Subcutaneous adipose tissue (tissue), 4 donors: Measurements from ENCODE around the gene CACNA1F. TPM values are rescaled to one million over a fixed set of nuclear protein-coding genes. Genes with fewer than 3 reads are reported as not detected.

Source experiments
- total RNA-seq, 4 donors: library from RNA; depleted of rRNA; stranded (reverse); fragments of >200 nt; gene quantifications; one replicate each; pipeline ENCODE4 v1.1.0, GENCODE V29; 2016
- TF ChIP-seq, protein P1 (sequence below): fragments of 450-650 bp; IDR thresholded peaks from one replicate; pipeline ENCODE4 v1.5.1; 2016; ENCODE audit warnings: low read depth, mild to moderate bottlenecking, control low read depth, antibody characterized with exemption, moderate library complexity

The CACNA1F gene
- total RNA-seq, 4 donors from 2014 or later, result under 0.01 to 0.66 (median 0.25) TPM

GRCh38 chrX:49157194-49157593, 75.9 kb downstream of the CACNA1F start:
- TF ChIP-seq, protein P1, sequence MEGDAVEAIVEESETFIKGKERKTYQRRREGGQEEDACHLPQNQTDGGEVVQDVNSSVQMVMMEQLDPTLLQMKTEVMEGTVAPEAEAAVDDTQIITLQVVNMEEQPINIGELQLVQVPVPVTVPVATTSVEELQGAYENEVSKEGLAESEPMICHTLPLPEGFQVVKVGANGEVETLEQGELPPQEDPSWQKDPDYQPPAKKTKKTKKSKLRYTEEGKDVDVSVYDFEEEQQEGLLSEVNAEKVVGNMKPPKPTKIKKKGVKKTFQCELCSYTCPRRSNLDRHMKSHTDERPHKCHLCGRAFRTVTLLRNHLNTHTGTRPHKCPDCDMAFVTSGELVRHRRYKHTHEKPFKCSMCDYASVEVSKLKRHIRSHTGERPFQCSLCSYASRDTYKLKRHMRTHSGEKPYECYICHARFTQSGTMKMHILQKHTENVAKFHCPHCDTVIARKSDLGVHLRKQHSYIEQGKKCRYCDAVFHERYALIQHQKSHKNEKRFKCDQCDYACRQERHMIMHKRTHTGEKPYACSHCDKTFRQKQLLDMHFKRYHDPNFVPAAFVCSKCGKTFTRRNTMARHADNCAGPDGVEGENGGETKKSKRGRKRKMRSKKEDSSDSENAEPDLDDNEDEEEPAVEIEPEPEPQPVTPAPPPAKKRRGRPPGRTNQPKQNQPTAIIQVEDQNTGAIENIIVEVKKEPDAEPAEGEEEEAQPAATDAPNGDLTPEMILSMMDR, result no peak

GRCh38 chrX:49155900-49156837, 77.0 kb downstream of the CACNA1F start:
- TF ChIP-seq, protein P1, result no peak

GRCh38 chrX:49155243-49155899, 77.8 kb downstream of the CACNA1F start:
- TF ChIP-seq, protein P1, result no peak

Other genes starting within 250 kb of the CACNA1F start
- 10 to 100 TPM; 20.7 to 46.3 (median 33.4) TPM for gene GRIPAP1, start 231.1 kb downstream of the CACNA1F start, total RNA-seq
- 100 to 1,000 TPM in 1 of 4 donors, 10 to 100 TPM in 3; 50.9 to 148 (median 72.8) TPM for gene TFE3, start 190.0 kb downstream of the CACNA1F start, total RNA-seq
- 1 to 10 TPM in 2 of 4 donors, under 1 TPM in 2; 0.44 to 3.1 (median 1.2) TPM for gene CCDC120, start 174.3 kb downstream of the CACNA1F start, total RNA-seq
- gene PRAF2, start 159.3 kb downstream of the CACNA1F start, total RNA-seq, result 10 to 100 TPM in 2 of 4 donors, 1 to 10 TPM in 2; 5.1 to 10.6 (median 9.0) TPM
- gene WDR45, start 153.5 kb downstream of the CACNA1F start, total RNA-seq, result 100 to 1,000 TPM in 2 of 4 donors, 10 to 100 TPM in 2; 84.5 to 138 (median 115) TPM
- gene GPKOW, start 109.6 kb downstream of the CACNA1F start, total RNA-seq, result 10 to 100 TPM; 11.9 to 32.0 (median 19.8) TPM
- gene MAGIX, start 70.6 kb downstream of the CACNA1F start, total RNA-seq, result 1 to 10 TPM in 1 of 4 donors, under 1 TPM in 3; 0.17 to 3.0 (median 0.35) TPM
- 10 to 100 TPM; 19.0 to 62.0 (median 37.2) TPM for gene PLP2, start 61.4 kb downstream of the CACNA1F start, total RNA-seq
- 10 to 100 TPM; 10.7 to 19.4 (median 13.8) TPM for gene PRICKLE3, start 47.0 kb downstream of the CACNA1F start, total RNA-seq
- gene SYP, start 33.1 kb downstream of the CACNA1F start, total RNA-seq, result 1 to 10 TPM in 1 of 4 donors, under 1 TPM in 3; 0.16 to 2.4 (median 0.91) TPM
- gene CCDC22, start 2.1 kb upstream of the CACNA1F start, total RNA-seq, result 10 to 100 TPM in 3 of 4 donors, 1 to 10 TPM in 1; 6.5 to 14.1 (median 13.3) TPM
- under 1 TPM in 1 of 4 donors, not detected in 3; 0.22 TPM for gene FOXP3, start 31.4 kb upstream of the CACNA1F start, total RNA-seq
- 1 to 10 TPM; 1.8 to 7.5 (median 4.5) TPM for gene PPP1R3F, start 36.5 kb upstream of the CACNA1F start, total RNA-seq
- gene GAGE10, start 70.3 kb upstream of the CACNA1F start, total RNA-seq, result not detected
- gene GAGE12J, start 88.7 kb upstream of the CACNA1F start, total RNA-seq, result not detected
- not detected for gene GAGE13, start 98.2 kb upstream of the CACNA1F start, total RNA-seq